ENCODE measurements around the gene LRRC7. TPM values are rescaled to one million over a fixed set of nuclear protein-coding genes. Genes with fewer than 3 reads are reported as not detected.
"Not testable (repeated sequence)": the region's sequence is repeated elsewhere in the genome, so short reads cannot be mapped to it uniquely, and the experiment has no call there.

Gene LRRC7
- total and polyA plus RNA-seq, 12 donors, result under 0.01 to 3.4 (median 0.32) TPM; not detected in 3

- H3K4me1 ChIP-seq (replicated peaks in 1 of 2), result no peaks in the 10 kb centered on the region
- H3K27ac ChIP-seq, result no peak overlapping the region
- DNase-seq, result no peak
- H3K36me3 ChIP-seq (replicated peaks in 1 of 2), result no peaks in the 10 kb centered on the region
- no peak for TF ChIP-seq POLR2A (IDR thresholded peaks at IDR 0.05)
- TF ChIP-seq, protein P1, sequence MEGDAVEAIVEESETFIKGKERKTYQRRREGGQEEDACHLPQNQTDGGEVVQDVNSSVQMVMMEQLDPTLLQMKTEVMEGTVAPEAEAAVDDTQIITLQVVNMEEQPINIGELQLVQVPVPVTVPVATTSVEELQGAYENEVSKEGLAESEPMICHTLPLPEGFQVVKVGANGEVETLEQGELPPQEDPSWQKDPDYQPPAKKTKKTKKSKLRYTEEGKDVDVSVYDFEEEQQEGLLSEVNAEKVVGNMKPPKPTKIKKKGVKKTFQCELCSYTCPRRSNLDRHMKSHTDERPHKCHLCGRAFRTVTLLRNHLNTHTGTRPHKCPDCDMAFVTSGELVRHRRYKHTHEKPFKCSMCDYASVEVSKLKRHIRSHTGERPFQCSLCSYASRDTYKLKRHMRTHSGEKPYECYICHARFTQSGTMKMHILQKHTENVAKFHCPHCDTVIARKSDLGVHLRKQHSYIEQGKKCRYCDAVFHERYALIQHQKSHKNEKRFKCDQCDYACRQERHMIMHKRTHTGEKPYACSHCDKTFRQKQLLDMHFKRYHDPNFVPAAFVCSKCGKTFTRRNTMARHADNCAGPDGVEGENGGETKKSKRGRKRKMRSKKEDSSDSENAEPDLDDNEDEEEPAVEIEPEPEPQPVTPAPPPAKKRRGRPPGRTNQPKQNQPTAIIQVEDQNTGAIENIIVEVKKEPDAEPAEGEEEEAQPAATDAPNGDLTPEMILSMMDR (IDR thresholded peaks at IDR 0.05), result no peak
- WGBS, 4 donors, result 54 to 69% (median 65%) methylated on average over 3 of the region's 3 CpGs
- intact Hi-C loops (cut with DNase I), result no loop called here
- no peaks in the 10 kb centered on the region for H3K27me3 ChIP-seq
- H3K9me3 ChIP-seq (replicated peaks in 1 of 3), result no peaks in the 10 kb centered on the region
- H3K4me3 ChIP-seq, result no peak overlapping the region
Measured at GRCh38 chr1:69878338-69878737, 310.6 kb downstream of the LRRC7 start.

DNA sequence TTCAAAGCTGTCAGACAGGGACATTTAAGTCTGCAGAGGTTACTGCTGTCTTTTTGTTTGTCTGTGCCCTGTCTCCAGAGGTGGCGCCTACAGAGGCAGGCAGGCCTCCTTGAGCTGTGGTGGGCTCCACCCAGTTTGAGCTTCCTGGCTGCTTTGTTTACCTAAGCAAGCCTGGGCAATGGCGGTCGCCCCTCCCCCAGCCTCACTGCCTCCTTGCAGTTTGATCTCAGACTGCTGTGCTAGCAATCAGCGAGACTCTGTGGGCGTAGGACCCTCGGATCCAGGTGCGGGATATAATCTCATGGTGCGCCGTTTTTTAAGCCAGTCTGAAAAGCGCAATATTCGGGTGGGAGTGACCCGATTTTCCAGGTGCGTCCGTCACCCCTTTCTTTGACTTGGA is 320.3 kb downstream of the LRRC7 start:
- H3K27me3 ChIP-seq; H3K4me3 ChIP-seq; H3K9me3 ChIP-seq (replicated peaks in 1 of 3); intact Hi-C loops (cut with DNase I); DNase-seq; H3K4me1 ChIP-seq (replicated peaks in 1 of 2); H3K36me3 ChIP-seq (replicated peaks in 1 of 2); H3K27ac ChIP-seq: not testable (repeated sequence)
- WGBS, 4 donors, result 77 to 88% (median 81%) methylated on average over 3 to 13 of the region's 14 CpGs

GRCh38 chr1:69888657-69889056 is 320.9 kb downstream of the LRRC7 start:
- Histone ChIP-seq H3K27ac (no peak overlapping the region), H3K4me3 (no peak overlapping the region), H3K4me1 (replicated peaks in 1 of 2) (no peaks in the 10 kb centered on the region), H3K9me3 (replicated peaks in 1 of 3) (no peaks in the 10 kb centered on the region), H3K27me3 (no peaks in the 10 kb centered on the region), H3K36me3 (replicated peaks in 1 of 2) (no peaks in the 10 kb centered on the region)
- TF ChIP-seq POLR2A (IDR thresholded peaks at IDR 0.05), result no peak
- TF ChIP-seq, protein P1 (IDR thresholded peaks at IDR 0.05), result no peak
- intact Hi-C loops (cut with DNase I), result no loop called here
- DNase-seq, result no peak
- WGBS, 4 donors, result 68 to 100% (median 76%) methylated on average over 1 of the region's 1 CpG

GRCh38 chr1:69898403-69898947 is 330.8 kb downstream of the LRRC7 start:
- no peak for DNase-seq
- intact Hi-C loops (cut with DNase I), result no loop called here
- no peaks in the 10 kb centered on the region for H3K4me1 ChIP-seq (replicated peaks in 1 of 2)
- no peak overlapping the region for H3K4me3 ChIP-seq
- no peaks in the 10 kb centered on the region for H3K9me3 ChIP-seq (replicated peaks in 1 of 3)
- H3K27me3 ChIP-seq, result no peaks in the 10 kb centered on the region
- 72 to 81% (median 75%) methylated on average over 5 of the region's 5 CpGs for WGBS, 4 donors
- no peaks in the 10 kb centered on the region for H3K36me3 ChIP-seq (replicated peaks in 1 of 2)
- TF ChIP-seq, protein P1 (IDR thresholded peaks at IDR 0.05), result no peak
- no peak for TF ChIP-seq POLR2A (IDR thresholded peaks at IDR 0.05)
- no peak overlapping the region for H3K27ac ChIP-seq

- Histone ChIP-seq H3K4me1 (replicated peaks in 1 of 2) (no peaks in the 10 kb centered on the region), H3K27ac (peak overlapping the region in 1 of 5 donors; percentile 22), H3K4me3 (no peak overlapping the region), H3K36me3 (replicated peaks in 1 of 2) (no peaks in the 10 kb centered on the region), H3K9me3 (replicated peaks in 1 of 3) (no peaks in the 10 kb centered on the region), H3K27me3 (no peaks in the 10 kb centered on the region)
- no peak for TF ChIP-seq POLR2A (IDR thresholded peaks at IDR 0.05)
- TF ChIP-seq, protein P1 (IDR thresholded peaks at IDR 0.05), result no peak
- no peak for DNase-seq
- WGBS, 4 donors, result 14 to 35% (median 32%) methylated on average over 1 of the region's 1 CpG
- intact Hi-C loops (cut with DNase I), result no loop called here
Measured at GRCh38 chr1:69911301-69911801, 343.6 kb downstream of the LRRC7 start.
